CD4-positive, alpha-beta T cell treated with Interleukin-4 for 4 hours (primary cell): ENCODE data around the gene ATG9B.

Source experiments
- DNase-seq: peaks from one replicate; pipeline ENCODE4 v3.0.0-alpha.2; 2020

The ATG9B gene

GRCh38 chr7:151024435-151025056 is at the start of gene ATG9B:
Gene ATG9B (minus strand): TSS chr7:151024494. CDS start chr7:151024423, 71 bp downstream.
- DNase-seq = no peak

- DNase-seq = no peak
Measured at GRCh38 chr7:151073990-151074389, 49.7 kb upstream of the ATG9B start.

GRCh38 chr7:151071032-151071866 is 47.0 kb upstream of the ATG9B start:
- no peak for DNase-seq

- no peak for DNase-seq
Measured at GRCh38 chr7:151070574-151070960, 46.3 kb upstream of the ATG9B start.

GRCh38 chr7:151069841-151070573 is 45.7 kb upstream of the ATG9B start:
- DNase-seq = no peak

- no peak for DNase-seq
Measured at GRCh38 chr7:151068069-151068773, 43.9 kb upstream of the ATG9B start.

- DNase-seq = no peak
Measured at GRCh38 chr7:151066273-151066974, 42.1 kb upstream of the ATG9B start.

GRCh38 chr7:151065516-151065915 is 41.2 kb upstream of the ATG9B start:
- no peak for DNase-seq

GRCh38 chr7:151064993-151065392 is 40.7 kb upstream of the ATG9B start:
- no peak for DNase-seq

GRCh38 chr7:151064454-151064853 is 40.2 kb upstream of the ATG9B start:
- no peak for DNase-seq

GRCh38 chr7:151063212-151063561 is 38.9 kb upstream of the ATG9B start:
- no peak for DNase-seq

- DNase-seq = no peak
Measured at GRCh38 chr7:151062399-151063211, 38.3 kb upstream of the ATG9B start.

- no peak for DNase-seq
Measured at GRCh38 chr7:151062111-151062398, 37.8 kb upstream of the ATG9B start.

GRCh38 chr7:151061213-151062110 is 37.2 kb upstream of the ATG9B start:
- no peak for DNase-seq

- DNase-seq = no peak
Measured at GRCh38 chr7:151060416-151061212, 36.3 kb upstream of the ATG9B start.

- no peak for DNase-seq
Measured at GRCh38 chr7:151060113-151060415, 35.8 kb upstream of the ATG9B start.

GRCh38 chr7:151059367-151060112 is 35.2 kb upstream of the ATG9B start, which contains the start of gene SLC4A2:
Gene SLC4A2 (plus strand): TSS chr7:151059589. CDS start chr7:151061988, 2,399 bp downstream.
- DNase-seq = peak; percentile 54

- no peak for DNase-seq
Measured at GRCh38 chr7:151058781-151059366, 34.6 kb upstream of the ATG9B start.
